ENCODE results near the gene ITGB5. TPM values are rescaled to one million over a fixed set of nuclear protein-coding genes. Genes with fewer than 3 reads are reported as not detected.

ITGB5 gene
- total RNA-seq, 2 donors from 2014 or later: 262 to 329 TPM

GRCh38 chr3:124788254-124788745 is 98.9 kb downstream of the ITGB5 start:
- no peaks in the 10 kb centered on the region for H3K4me1 ChIP-seq (ENCODE audit: control insufficient read depth, insufficient read depth, low read length)
- peaks cover 90% of the 10 kb centered on the region for H3K36me3 ChIP-seq (ENCODE audit: control insufficient read depth, insufficient read depth, low read length)
- no peak for TF ChIP-seq CTCF (conservative IDR thresholded peaks at IDR 0.05)
- DNase-seq: no peak
- Mint-ChIP-seq H3K4me1 (peaks cover 9% of the 10 kb centered on the region), H3K9me3 (no peaks in the 10 kb centered on the region), H3K27ac (no peak overlapping the region), H3K36me3 (ENCODE audit: low read depth) (peaks cover 71% of the 10 kb centered on the region), H3K4me3 (no peak overlapping the region), H3K27me3 (ENCODE audit: insufficient read depth) (no peaks in the 10 kb centered on the region)
- WGBS, 2 experiments (ENCODE audit: insufficient coverage in 1 of 2, insufficient read length in 1 of 2): 95 to 100% methylated on average over 1 to 2 of the region's 2 CpGs
- no peak overlapping the region for H3K27ac ChIP-seq (ENCODE audit: low read depth, low read length)
- H3K9me3 ChIP-seq (ENCODE audit: control insufficient read depth, low read length): peaks cover 42% of the 10 kb centered on the region
- no peaks in the 10 kb centered on the region for H3K27me3 ChIP-seq (ENCODE audit: control insufficient read depth, insufficient read depth, low read length, poor library complexity, severe bottlenecking)
- H3K9ac ChIP-seq (ENCODE audit: extremely low read depth, low read length, poor library complexity, severe bottlenecking): no peak overlapping the region
- no peak overlapping the region for H3K4me3 ChIP-seq (ENCODE audit: low read length)

- Mint-ChIP-seq H3K27me3 (ENCODE audit: insufficient read depth) (no peaks in the 10 kb centered on the region), H3K4me1 (peaks cover 9% of the 10 kb centered on the region), H3K27ac (peak overlapping the region; percentile 85), H3K36me3 (ENCODE audit: low read depth) (peaks cover 67% of the 10 kb centered on the region), H3K9me3 (no peaks in the 10 kb centered on the region), H3K4me3 (no peak overlapping the region)
- H3K4me1 ChIP-seq (ENCODE audit: control insufficient read depth, insufficient read depth, low read length): no peaks in the 10 kb centered on the region
- no peak for TF ChIP-seq CTCF (conservative IDR thresholded peaks at IDR 0.05)
- H3K4me3 ChIP-seq (ENCODE audit: low read length): no peak overlapping the region
- no peak overlapping the region for H3K27ac ChIP-seq (ENCODE audit: low read depth, low read length)
- peaks cover 86% of the 10 kb centered on the region for H3K36me3 ChIP-seq (ENCODE audit: control insufficient read depth, insufficient read depth, low read length)
- WGBS, 2 experiments (ENCODE audit: insufficient coverage in 1 of 2, insufficient read length in 1 of 2): 95 to 100% methylated on average over 3 of the region's 3 CpGs
- no peak for DNase-seq
- no peaks in the 10 kb centered on the region for H3K27me3 ChIP-seq (ENCODE audit: control insufficient read depth, insufficient read depth, low read length, poor library complexity, severe bottlenecking)
- peaks cover 35% of the 10 kb centered on the region for H3K9me3 ChIP-seq (ENCODE audit: control insufficient read depth, low read length)
- H3K9ac ChIP-seq (ENCODE audit: extremely low read depth, low read length, poor library complexity, severe bottlenecking): no peak overlapping the region
These were observed 99.5 kb downstream of the ITGB5 start for GRCh38 chr3:124787476-124788195.

GRCh38 chr3:124786511-124787241 is 100.5 kb downstream of the ITGB5 start:
- peak overlapping the region; percentile 85 for H3K27ac Mint-ChIP-seq
- no peaks in the 10 kb centered on the region for H3K27me3 Mint-ChIP-seq (ENCODE audit: insufficient read depth)
- H3K4me1 Mint-ChIP-seq: peaks cover 11% of the 10 kb centered on the region
- no peaks in the 10 kb centered on the region for H3K27me3 ChIP-seq (ENCODE audit: control insufficient read depth, insufficient read depth, low read length, poor library complexity, severe bottlenecking)
- DNase-seq: no peak
- TF ChIP-seq CTCF (conservative IDR thresholded peaks at IDR 0.05): peak; percentile 58
- no peak overlapping the region for H3K4me3 Mint-ChIP-seq
- peaks cover 6% of the 10 kb centered on the region for H3K4me1 ChIP-seq (ENCODE audit: control insufficient read depth, insufficient read depth, low read length)
- H3K36me3 Mint-ChIP-seq (ENCODE audit: low read depth): peaks cover 66% of the 10 kb centered on the region
- H3K4me3 ChIP-seq (ENCODE audit: low read length): no peak overlapping the region
- peaks cover 25% of the 10 kb centered on the region for H3K9me3 ChIP-seq (ENCODE audit: control insufficient read depth, low read length)
- no peaks in the 10 kb centered on the region for H3K9me3 Mint-ChIP-seq
- no peak overlapping the region for H3K27ac ChIP-seq (ENCODE audit: low read depth, low read length)
- peaks cover 84% of the 10 kb centered on the region for H3K36me3 ChIP-seq (ENCODE audit: control insufficient read depth, insufficient read depth, low read length)
- no peak overlapping the region for H3K9ac ChIP-seq (ENCODE audit: extremely low read depth, low read length, poor library complexity, severe bottlenecking)
- 91 to 94% methylated on average over 6 of the region's 6 CpGs for WGBS, 2 experiments (ENCODE audit: insufficient coverage in 1 of 2, insufficient read length in 1 of 2)

All from endodermal cell (in vitro differentiated cells).